Neural cell (in vitro differentiated cells): ENCODE results near the gene SHISAL1.

Source experiments
- CTCF ChIP-seq: fragments of 450-650 bp; IDR thresholded peaks from 2 replicates; pipeline ENCODE4 v1.5.1; 2014; ENCODE audit warnings: antibody characterized with exemption, mild to moderate bottlenecking, moderate library complexity; ENCODE audit not compliant: poor library complexity, severe bottlenecking
- EZH2 ChIP-seq: fragments of 200-600, 300-800 bp; shearing (Covaris generic), sonication (generic); IDR thresholded peaks from 2 replicates; pipeline ENCODE4 v1.6.1; 2014; ENCODE audit warnings: antibody characterized with exemption, low read length, borderline replicate concordance, mild to moderate bottlenecking; ENCODE audit not compliant: insufficient read depth, poor library complexity, severe bottlenecking
- MXI1 ChIP-seq: fragments of 450-650 bp; conservative IDR thresholded peaks from 2 replicates; pipeline ENCODE4 v1.6.1; 2014; ENCODE audit warnings: antibody characterized with exemption, mild to moderate bottlenecking; ENCODE audit not compliant: poor library complexity, severe bottlenecking
- POLR2AphosphoS5 ChIP-seq: IDR thresholded peaks from 2 replicates; pipeline ENCODE4 v1.6.1; 2012
- RAD21 ChIP-seq: fragments of 450-650 bp; conservative IDR thresholded peaks from 2 replicates; pipeline ENCODE4 v1.6.1; 2014; ENCODE audit warnings: antibody characterized with exemption, mild to moderate bottlenecking, moderate library complexity

- TF ChIP-seq RAD21 = no peak
- no peak for TF ChIP-seq POLR2AphosphoS5
- TF ChIP-seq CTCF = no peak
- no peak for TF ChIP-seq MXI1
- TF ChIP-seq EZH2 = no peak
These were observed 41.7 kb downstream of the SHISAL1 start for GRCh38 chr22:44271010-44271500.
